ENCODE results near the gene ST3GAL3. TPM values are rescaled to one million over a fixed set of nuclear protein-coding genes. Genes with fewer than 3 reads are reported as not detected.

The ST3GAL3 gene
- total RNA-seq, 6 experiments from 2014 or later, result 6.4 to 14.2 (median 12.0) TPM

- 87% methylated on average over 3 of the region's 3 CpGs for WGBS (ENCODE audit: insufficient coverage, low coverage, low lambda C conversion rate, missing lambda C conversion rate)
- Histone ChIP-seq H3K36me3 (no peaks in the 10 kb centered on the region), H3K4me3 (no peak overlapping the region), H3K9me3 (no peaks in the 10 kb centered on the region), H3K27ac (no peak overlapping the region), H3K27me3 (no peaks in the 10 kb centered on the region), H3K4me1 (no peaks in the 10 kb centered on the region)
- TF ChIP-seq CTCF (IDR thresholded peaks at IDR 0.05) (no peak), POLR2A (IDR thresholded peaks at IDR 0.05) (no peak)
- DNase-seq (no peak), ATAC-seq (no peak)
- intact Hi-C loops (cut with DNase I), result no loop called here
Observed at GRCh38 chr1:43800771-43801170, 93.4 kb downstream of the ST3GAL3 start.

- 51% methylated on average over 2 of the region's 3 CpGs for WGBS (ENCODE audit: insufficient coverage, low coverage, low lambda C conversion rate, missing lambda C conversion rate)
- Histone ChIP-seq H3K27ac (no peak overlapping the region), H3K36me3 (no peaks in the 10 kb centered on the region), H3K9me3 (no peaks in the 10 kb centered on the region), H3K4me1 (no peaks in the 10 kb centered on the region), H3K4me3 (no peak overlapping the region), H3K27me3 (no peaks in the 10 kb centered on the region)
- ATAC-seq (no peak), DNase-seq (no peak)
- no peak for TF ChIP-seq CTCF (IDR thresholded peaks at IDR 0.05)
- no peak for TF ChIP-seq POLR2A (IDR thresholded peaks at IDR 0.05)
- intact Hi-C loops (cut with DNase I), result no loop called here
Observed at GRCh38 chr1:43801203-43801602, 93.9 kb downstream of the ST3GAL3 start.

- ATAC-seq, result no peak
- H3K36me3 ChIP-seq, result no peaks in the 10 kb centered on the region
- no peaks in the 10 kb centered on the region for H3K9me3 ChIP-seq
- no peaks in the 10 kb centered on the region for H3K27me3 ChIP-seq
- no peaks in the 10 kb centered on the region for H3K4me1 ChIP-seq
- 92% methylated on average over 4 of the region's 4 CpGs for WGBS (ENCODE audit: insufficient coverage, low coverage, low lambda C conversion rate, missing lambda C conversion rate)
- H3K4me3 ChIP-seq, result no peak overlapping the region
- no peak for DNase-seq
- intact Hi-C loops (cut with DNase I), result no loop called here
- TF ChIP-seq POLR2A (IDR thresholded peaks at IDR 0.05), result no peak
- no peak for TF ChIP-seq CTCF (IDR thresholded peaks at IDR 0.05)
- H3K27ac ChIP-seq, result no peak overlapping the region
Observed at GRCh38 chr1:43802356-43802980, 95.1 kb downstream of the ST3GAL3 start.

GRCh38 chr1:43803105-43803504 is 95.8 kb downstream of the ST3GAL3 start:
- DNase-seq, result no peak
- WGBS (ENCODE audit: insufficient coverage, low coverage, low lambda C conversion rate, missing lambda C conversion rate), result 100% methylated on average over 1 of the region's 9 CpGs
- H3K27me3 ChIP-seq, result no peaks in the 10 kb centered on the region
- intact Hi-C loops (cut with DNase I), result no loop called here
- no peaks in the 10 kb centered on the region for H3K9me3 ChIP-seq
- no peak for ATAC-seq
- no peaks in the 10 kb centered on the region for H3K4me1 ChIP-seq
- TF ChIP-seq POLR2A (IDR thresholded peaks at IDR 0.05) (no peak), CTCF (IDR thresholded peaks at IDR 0.05) (no peak)
- H3K4me3 ChIP-seq, result no peak overlapping the region
- H3K36me3 ChIP-seq, result no peaks in the 10 kb centered on the region
- H3K27ac ChIP-seq, result no peak overlapping the region

- H3K36me3 ChIP-seq, result no peaks in the 10 kb centered on the region
- DNase-seq (no peak), ATAC-seq (no peak)
- H3K9me3 ChIP-seq, result no peaks in the 10 kb centered on the region
- intact Hi-C loops (cut with DNase I), result no loop called here
- 72% methylated on average over 4 of the region's 4 CpGs for WGBS (ENCODE audit: insufficient coverage, low coverage, low lambda C conversion rate, missing lambda C conversion rate)
- no peaks in the 10 kb centered on the region for H3K4me1 ChIP-seq
- TF ChIP-seq POLR2A (IDR thresholded peaks at IDR 0.05) (no peak), CTCF (IDR thresholded peaks at IDR 0.05) (no peak)
- H3K4me3 ChIP-seq, result no peak overlapping the region
- H3K27ac ChIP-seq, result no peak overlapping the region
- H3K27me3 ChIP-seq, result no peaks in the 10 kb centered on the region
Observed at GRCh38 chr1:43803646-43804045, 96.3 kb downstream of the ST3GAL3 start.

Data from right lobe of liver (tissue), 6 donors.